ENCODE measurements around the gene PPARD. TPM values are rescaled to one million over a fixed set of nuclear protein-coding genes. Genes with fewer than 3 reads are reported as not detected.
A peak's percentile ranks its signal among the peaks of the same experiment; 100 is the strongest.

PPARD gene
- total RNA-seq, 1 donor from 2014 or later, result 8.2 TPM

DNA sequence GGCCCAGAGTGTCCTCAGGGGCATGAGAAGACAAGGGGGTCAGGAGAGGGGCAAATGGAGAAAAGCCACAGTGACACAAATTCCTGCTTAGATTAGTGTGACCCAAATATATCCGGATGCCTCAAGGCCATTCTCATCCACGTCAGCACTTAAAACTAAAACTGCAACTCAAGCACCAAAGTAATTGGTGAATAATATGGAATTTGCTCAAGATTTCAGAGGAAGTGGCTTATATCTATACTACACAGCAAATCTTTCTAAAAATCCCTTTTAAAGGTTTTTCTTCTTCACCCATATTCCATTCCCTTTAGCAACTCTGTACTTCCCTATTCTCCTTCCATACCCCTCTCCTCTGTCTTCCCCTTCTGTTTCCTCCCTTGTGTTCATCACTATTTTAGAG, 29.6 kb upstream of the PPARD start:
- no peak for DNase-seq (ENCODE audit: low read depth)
- no peak for TF ChIP-seq CTCF (conservative IDR thresholded peaks at IDR 0.05; ENCODE audit: low read depth, low read length)
- no peak overlapping the region for H3K4me3 ChIP-seq (ENCODE audit: low read depth, low read length)

GRCh38 chr6:35317483-35318195, 24.7 kb upstream of the PPARD start:
- peak overlapping the region; percentile 56 for H3K4me3 ChIP-seq (ENCODE audit: low read depth, low read length)
- no peak for DNase-seq (ENCODE audit: low read depth)
- TF ChIP-seq CTCF (conservative IDR thresholded peaks at IDR 0.05; ENCODE audit: low read depth, low read length), result no peak

- peak overlapping the region; percentile 56 for H3K4me3 ChIP-seq (ENCODE audit: low read depth, low read length)
- no peak for TF ChIP-seq CTCF (conservative IDR thresholded peaks at IDR 0.05; ENCODE audit: low read depth, low read length)
- no peak for DNase-seq (ENCODE audit: low read depth)
These were observed 23.9 kb upstream of the PPARD start for GRCh38 chr6:35318196-35319171.

DNA sequence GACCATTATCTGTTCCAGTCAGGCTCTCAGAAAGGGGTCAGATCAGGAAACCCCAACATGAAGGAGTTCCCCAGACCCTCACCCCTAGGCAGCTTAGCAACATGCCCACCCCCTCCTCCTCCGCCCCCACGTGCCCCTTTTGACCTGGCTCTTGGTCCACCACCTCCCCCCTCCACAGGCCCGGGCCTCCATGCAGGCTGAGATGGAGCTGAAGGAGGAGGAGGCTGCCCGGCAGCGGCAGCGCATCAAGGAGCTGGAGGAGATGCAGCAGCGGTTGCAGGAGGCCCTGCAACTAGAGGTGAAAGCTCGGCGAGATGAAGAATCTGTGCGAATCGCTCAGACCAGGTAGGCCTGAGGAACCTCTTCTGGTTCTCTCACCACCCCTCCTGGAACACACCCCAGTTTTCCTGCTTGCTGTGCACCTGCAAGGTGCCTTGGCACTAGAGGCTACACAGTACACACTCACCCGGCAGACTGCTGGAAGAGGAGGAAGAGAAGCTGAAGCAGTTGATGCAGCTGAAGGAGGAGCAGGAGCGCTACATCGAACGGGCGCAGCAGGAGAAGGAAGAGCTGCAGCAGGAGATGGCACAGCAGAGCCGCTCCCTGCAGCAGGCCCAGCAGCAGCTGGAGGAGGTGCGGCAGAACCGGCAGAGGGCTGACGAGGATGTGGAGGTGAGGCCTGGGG, 22.9 kb upstream of the PPARD start:
- no peak for TF ChIP-seq CTCF (conservative IDR thresholded peaks at IDR 0.05; ENCODE audit: low read depth, low read length)
- DNase-seq (ENCODE audit: low read depth), result no peak

GRCh38 chr6:35320031-35320410, 22.3 kb upstream of the PPARD start:
- no peak for DNase-seq (ENCODE audit: low read depth)
- no peak overlapping the region for H3K4me3 ChIP-seq (ENCODE audit: low read depth, low read length)
- TF ChIP-seq CTCF (conservative IDR thresholded peaks at IDR 0.05; ENCODE audit: low read depth, low read length), result no peak

More for the DNA sequence above, 22.9 kb upstream of the PPARD start:
- H3K4me3 ChIP-seq (ENCODE audit: low read depth, low read length), result no peak overlapping the region

- H3K4me3 ChIP-seq (ENCODE audit: low read depth, low read length), result no peak overlapping the region
- no peak for TF ChIP-seq CTCF (conservative IDR thresholded peaks at IDR 0.05; ENCODE audit: low read depth, low read length)
- DNase-seq (ENCODE audit: low read depth), result no peak
These were observed 21.3 kb upstream of the PPARD start for GRCh38 chr6:35321091-35321490.
